Stimulated activated CD4-positive, alpha-beta T cell treated with anti-CD3 and anti-CD28 coated beads, TNF-alpha, amount 100 ng/mL, for 24 hours (primary cell): Measurements from ENCODE around the gene RALB.
"Not testable (repeated sequence)": the region's sequence is repeated elsewhere in the genome, so short reads cannot be mapped to it uniquely, and the experiment has no call there.

Experiments used
- DNase-seq, 3 experiments: peaks; one replicate each; pipeline ENCODE4 v3.0.0-alpha.2; 2020; ENCODE audit warnings: low read depth in 3 of 3

RALB gene

GRCh38 chr2:120293096-120294007, 40.7 kb downstream of the RALB start:
- no peak for DNase-seq

GRCh38 chr2:120294008-120294340, 41.3 kb downstream of the RALB start:
- no peak for DNase-seq

GRCh38 chr2:120298173-120298835, 45.7 kb downstream of the RALB start:
- no peak for DNase-seq

GRCh38 chr2:120299004-120299403, 46.4 kb downstream of the RALB start:
- no peak for DNase-seq

- DNase-seq: no peak
These were observed 46.9 kb downstream of the RALB start for GRCh38 chr2:120299561-120299960.

- DNase-seq: no peak
These were observed 47.7 kb downstream of the RALB start for GRCh38 chr2:120300385-120300784.

GRCh38 chr2:120301284-120301683, 48.6 kb downstream of the RALB start:
- no peak for DNase-seq

GRCh38 chr2:120302301-120302700, 49.6 kb downstream of the RALB start:
- no peak for DNase-seq

GRCh38 chr2:120303177-120303576, 50.5 kb downstream of the RALB start:
- no peak for DNase-seq

GRCh38 chr2:120305296-120305695, 52.6 kb downstream of the RALB start:
- DNase-seq: no peak

- no peak for DNase-seq
These were observed 53.4 kb downstream of the RALB start for GRCh38 chr2:120305937-120306490.

- DNase-seq: no peak
These were observed 54.8 kb downstream of the RALB start for GRCh38 chr2:120307482-120307881.

GRCh38 chr2:120308038-120308910, 55.6 kb downstream of the RALB start:
- DNase-seq: no peak

GRCh38 chr2:120310136-120310535, 57.5 kb downstream of the RALB start:
- no peak for DNase-seq

GRCh38 chr2:120310841-120311240, 58.2 kb downstream of the RALB start:
- not testable (repeated sequence) for DNase-seq

GRCh38 chr2:120312076-120312475, 59.4 kb downstream of the RALB start:
- no peak for DNase-seq

- peak; percentile 62 to 80 (median 65) for DNase-seq
These were observed 60.4 kb downstream of the RALB start for GRCh38 chr2:120312860-120313694.

GRCh38 chr2:120313695-120314615, 61.3 kb downstream of the RALB start:
- no peak for DNase-seq

- no peak for DNase-seq
These were observed 62.2 kb downstream of the RALB start for GRCh38 chr2:120314690-120315366.
